ENCODE measurements around the gene PWWP2B. TPM values are rescaled to one million over a fixed set of nuclear protein-coding genes. Genes with fewer than 3 reads are reported as not detected.
A peak's percentile ranks its signal among the peaks of the same experiment; 100 is the strongest.

PWWP2B gene
- total RNA-seq, 1 donor from 2014 or later: 24.2 TPM

DNA sequence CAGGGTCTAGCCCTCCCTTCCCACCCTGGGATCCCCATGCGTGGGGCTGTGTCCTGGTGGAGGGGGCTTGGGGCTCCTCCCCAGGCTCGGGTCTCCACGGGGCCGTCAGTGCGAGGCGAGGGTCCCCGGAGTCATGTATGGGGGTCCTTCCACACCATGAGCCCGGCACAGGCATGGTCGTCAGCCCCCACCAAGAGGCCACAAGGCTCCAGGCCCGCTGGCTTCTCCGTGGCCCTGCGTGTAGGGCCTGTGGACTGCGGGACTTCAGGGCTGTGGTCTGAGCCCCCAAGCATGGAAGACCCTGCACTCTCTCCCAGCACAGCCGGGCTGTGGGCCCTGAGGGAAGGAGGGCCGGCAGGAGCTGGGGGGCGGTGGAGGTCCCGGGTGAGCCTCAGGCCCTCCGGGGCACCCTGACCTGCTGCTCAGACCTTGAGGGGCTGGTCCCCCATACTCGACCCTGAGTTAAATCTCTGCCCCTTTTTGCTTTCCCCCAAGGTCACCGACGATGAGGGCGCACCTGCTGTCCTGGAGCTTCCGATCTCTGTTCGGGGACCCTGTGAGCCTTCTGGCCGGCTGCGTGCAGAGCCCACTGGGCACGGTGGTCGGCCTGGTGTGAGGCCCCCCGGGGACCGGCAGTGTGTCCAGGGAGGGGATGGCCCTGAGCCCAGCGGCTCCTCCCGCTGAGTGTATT, 19.7 kb downstream of the PWWP2B start:
- Mint-ChIP-seq H3K36me3 (no peaks in the 10 kb centered on the region), H3K4me3 (no peak overlapping the region), H3K27ac (no peak overlapping the region), H3K9me3 (no peaks in the 10 kb centered on the region), H3K27me3 (ENCODE audit: low read depth) (no peaks in the 10 kb centered on the region), H3K4me1 (peaks cover 69% of the 10 kb centered on the region)
- no peak for DNase-seq (ENCODE audit: low spot score in 2 of 2, unreplicated experiment in 2 of 2)
- TF ChIP-seq, protein P1, sequence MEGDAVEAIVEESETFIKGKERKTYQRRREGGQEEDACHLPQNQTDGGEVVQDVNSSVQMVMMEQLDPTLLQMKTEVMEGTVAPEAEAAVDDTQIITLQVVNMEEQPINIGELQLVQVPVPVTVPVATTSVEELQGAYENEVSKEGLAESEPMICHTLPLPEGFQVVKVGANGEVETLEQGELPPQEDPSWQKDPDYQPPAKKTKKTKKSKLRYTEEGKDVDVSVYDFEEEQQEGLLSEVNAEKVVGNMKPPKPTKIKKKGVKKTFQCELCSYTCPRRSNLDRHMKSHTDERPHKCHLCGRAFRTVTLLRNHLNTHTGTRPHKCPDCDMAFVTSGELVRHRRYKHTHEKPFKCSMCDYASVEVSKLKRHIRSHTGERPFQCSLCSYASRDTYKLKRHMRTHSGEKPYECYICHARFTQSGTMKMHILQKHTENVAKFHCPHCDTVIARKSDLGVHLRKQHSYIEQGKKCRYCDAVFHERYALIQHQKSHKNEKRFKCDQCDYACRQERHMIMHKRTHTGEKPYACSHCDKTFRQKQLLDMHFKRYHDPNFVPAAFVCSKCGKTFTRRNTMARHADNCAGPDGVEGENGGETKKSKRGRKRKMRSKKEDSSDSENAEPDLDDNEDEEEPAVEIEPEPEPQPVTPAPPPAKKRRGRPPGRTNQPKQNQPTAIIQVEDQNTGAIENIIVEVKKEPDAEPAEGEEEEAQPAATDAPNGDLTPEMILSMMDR (IDR thresholded peaks at IDR 0.05; ENCODE audit: unreplicated experiment): no peak

DNA sequence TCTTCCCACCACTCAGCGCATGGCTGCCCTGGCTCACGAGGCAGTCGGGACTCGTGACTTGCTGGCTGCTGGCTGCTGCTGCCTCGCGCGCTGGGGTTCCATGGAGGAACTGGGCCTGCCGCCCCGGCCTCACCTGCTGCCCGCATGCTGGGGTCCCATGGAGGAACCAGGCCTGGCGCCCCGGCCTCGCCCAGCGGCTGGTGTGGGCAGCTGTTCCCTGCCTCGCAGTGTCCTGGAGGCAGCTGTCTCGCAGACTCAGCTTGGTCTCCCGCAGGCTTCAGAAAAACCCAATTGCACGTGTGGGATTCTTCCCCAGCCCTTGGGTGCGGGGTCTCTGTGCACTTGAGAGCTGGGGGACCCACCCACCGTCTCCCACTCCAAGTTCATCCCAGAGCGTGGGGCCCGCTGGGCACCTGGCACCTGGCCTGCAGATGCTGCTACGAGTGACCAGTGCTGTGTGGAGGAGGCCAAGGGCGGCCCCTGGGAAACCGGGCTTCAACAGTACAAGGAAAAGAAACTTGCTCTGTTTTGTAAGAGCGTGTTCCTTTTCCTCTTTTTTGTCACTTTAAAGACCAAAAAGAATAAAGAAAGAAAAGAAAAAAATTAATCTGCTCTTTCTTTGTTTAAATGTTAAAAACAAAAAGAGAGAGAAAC, 20.4 kb downstream of the PWWP2B start:
- no peak for DNase-seq (ENCODE audit: low spot score in 2 of 2, unreplicated experiment in 2 of 2)
- Mint-ChIP-seq H3K27me3 (ENCODE audit: low read depth) (no peaks in the 10 kb centered on the region), H3K36me3 (no peaks in the 10 kb centered on the region), H3K4me3 (no peak overlapping the region), H3K9me3 (no peaks in the 10 kb centered on the region), H3K27ac (peak overlapping the region; percentile 34), H3K4me1 (peaks cover 67% of the 10 kb centered on the region)
- TF ChIP-seq, protein P1 (IDR thresholded peaks at IDR 0.05; ENCODE audit: unreplicated experiment): no peak

DNA sequence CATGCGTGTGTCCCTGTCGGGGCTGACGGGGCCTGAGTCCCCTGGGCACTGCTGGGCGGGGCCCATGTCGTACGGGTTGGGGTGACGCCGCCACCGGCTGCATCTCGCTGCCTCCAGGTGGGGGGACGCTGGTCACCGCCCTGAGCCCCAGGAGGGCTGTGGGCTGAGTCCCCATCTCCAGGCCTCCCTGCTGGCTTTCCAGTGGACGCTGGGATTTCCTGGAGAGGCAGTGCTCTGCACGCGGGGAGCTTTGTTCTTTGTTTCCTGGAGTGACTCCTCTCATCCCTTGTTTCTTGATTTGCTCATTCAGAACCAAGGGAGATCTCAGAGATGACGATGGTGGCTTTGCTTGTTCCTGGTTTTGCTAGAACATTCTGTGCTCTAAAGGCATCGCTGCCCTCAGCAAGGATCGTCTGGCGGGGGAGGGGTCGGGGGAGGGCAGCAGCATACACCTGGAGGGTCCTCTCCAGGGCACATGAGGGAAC, 21.0 kb downstream of the PWWP2B start:
- peaks cover 67% of the 10 kb centered on the region for H3K4me1 Mint-ChIP-seq
- H3K36me3 Mint-ChIP-seq: no peaks in the 10 kb centered on the region
- H3K4me3 Mint-ChIP-seq: no peak overlapping the region
- no peaks in the 10 kb centered on the region for H3K27me3 Mint-ChIP-seq (ENCODE audit: low read depth)
- H3K9me3 Mint-ChIP-seq: no peaks in the 10 kb centered on the region
- peak overlapping the region; percentile 90 for H3K27ac Mint-ChIP-seq
- TF ChIP-seq, protein P1 (IDR thresholded peaks at IDR 0.05; ENCODE audit: unreplicated experiment): no peak
- no peak for DNase-seq (ENCODE audit: low spot score in 2 of 2, unreplicated experiment in 2 of 2)

DNA sequence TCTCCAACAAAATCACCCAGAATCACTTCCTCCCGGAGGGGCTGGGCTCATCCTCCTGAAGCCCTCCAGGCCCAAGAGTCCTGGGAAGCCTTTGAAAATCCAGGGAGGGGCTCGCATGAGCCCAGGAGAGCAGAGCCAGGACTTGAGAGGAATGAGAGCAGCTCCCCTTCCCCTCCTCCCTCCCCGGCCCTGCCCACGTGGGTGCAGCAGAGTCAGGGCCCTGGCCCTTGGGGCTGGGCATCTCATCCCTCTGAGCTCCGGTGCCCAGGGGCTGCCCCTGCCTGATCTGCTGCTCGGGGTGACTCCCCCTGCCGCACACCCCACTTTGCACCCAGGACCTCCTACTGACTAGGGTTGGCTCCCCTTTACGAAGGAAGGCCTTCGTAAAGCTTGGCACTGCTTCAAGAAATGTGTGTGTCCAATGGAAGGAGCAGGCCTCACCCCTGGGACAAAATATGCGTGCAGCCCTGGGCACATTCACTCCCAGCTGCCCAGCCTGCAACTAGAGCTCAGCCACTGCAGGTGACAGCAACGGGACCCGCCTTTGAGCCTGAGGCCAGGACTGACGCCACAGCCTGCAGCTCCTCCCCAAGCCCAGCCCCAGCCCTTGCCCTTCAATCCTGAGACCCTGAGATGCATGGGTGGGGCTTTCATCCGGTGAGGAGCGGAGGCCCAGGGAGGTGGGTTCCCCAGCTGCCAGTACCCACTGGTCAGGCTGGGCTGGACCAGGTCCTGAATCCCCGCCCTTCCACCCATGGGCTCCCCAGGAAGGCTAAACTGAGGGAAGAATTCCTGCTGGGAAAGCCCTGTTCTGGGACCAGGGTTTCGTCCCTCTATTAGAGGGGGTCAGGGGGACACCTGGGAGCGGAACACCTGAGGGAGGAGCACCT, 21.8 kb downstream of the PWWP2B start:
- no peak overlapping the region for H3K4me3 Mint-ChIP-seq
- TF ChIP-seq, protein P1 (IDR thresholded peaks at IDR 0.05; ENCODE audit: unreplicated experiment): no peak
- no peaks in the 10 kb centered on the region for H3K36me3 Mint-ChIP-seq
- H3K27me3 Mint-ChIP-seq (ENCODE audit: low read depth): no peaks in the 10 kb centered on the region
- H3K4me1 Mint-ChIP-seq: peaks cover 68% of the 10 kb centered on the region
- no peak for DNase-seq (ENCODE audit: low spot score in 2 of 2, unreplicated experiment in 2 of 2)
- no peaks in the 10 kb centered on the region for H3K9me3 Mint-ChIP-seq
- peak overlapping the region; percentile 90 for H3K27ac Mint-ChIP-seq

DNA sequence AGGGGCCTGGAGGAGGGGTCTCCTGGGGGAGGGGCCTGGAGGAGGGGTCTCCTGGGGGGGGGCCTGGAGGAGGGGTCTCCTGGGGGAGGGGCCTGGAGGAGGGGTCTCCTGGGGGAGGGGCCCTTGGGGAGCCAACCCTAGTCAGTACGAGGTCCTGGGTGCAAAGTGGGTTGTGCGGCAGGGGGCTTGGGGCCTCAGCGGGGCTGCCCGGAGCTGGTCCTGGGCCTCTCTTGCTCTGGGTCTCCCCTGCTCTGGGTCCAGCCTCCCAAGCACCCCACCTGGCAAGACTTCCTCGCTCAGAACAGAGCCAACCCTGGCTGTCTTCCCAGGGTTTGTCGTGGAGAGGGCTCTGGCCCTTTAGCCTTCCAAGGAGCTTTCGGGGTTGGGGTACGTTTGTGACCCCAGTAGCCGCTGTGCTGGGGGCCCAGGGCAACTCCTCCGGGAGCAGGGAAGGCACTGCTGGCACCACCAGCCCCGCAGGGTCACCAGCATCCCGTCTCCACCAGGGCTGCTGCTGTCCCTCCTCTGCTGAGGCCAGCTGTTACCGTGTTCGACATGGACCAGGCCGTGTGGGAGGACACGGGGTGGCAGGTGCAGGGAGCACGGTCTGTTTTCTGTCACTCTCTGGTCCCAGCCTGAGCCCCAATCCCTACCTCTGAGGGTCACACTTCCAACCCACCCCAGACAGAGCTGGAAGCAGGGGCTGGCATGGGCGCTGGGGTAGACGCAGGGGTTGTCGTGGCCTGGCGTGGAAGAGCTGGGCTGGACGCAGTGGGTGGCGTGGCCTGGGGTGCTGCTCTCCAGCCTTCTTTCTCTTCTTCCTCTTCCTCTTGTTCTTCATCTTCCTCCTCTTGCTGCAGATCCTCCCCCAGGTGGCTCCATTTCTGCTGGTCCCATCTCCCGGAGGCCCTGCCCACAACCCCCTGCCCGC, 22.8 kb downstream of the PWWP2B start:
- TF ChIP-seq, protein P1 (IDR thresholded peaks at IDR 0.05; ENCODE audit: unreplicated experiment): no peak
- peak overlapping the region; percentile 87 for H3K27ac Mint-ChIP-seq
- H3K36me3 Mint-ChIP-seq: no peaks in the 10 kb centered on the region
- H3K27me3 Mint-ChIP-seq (ENCODE audit: low read depth): no peaks in the 10 kb centered on the region
- peaks cover 64% of the 10 kb centered on the region for H3K4me1 Mint-ChIP-seq
- DNase-seq (ENCODE audit: low spot score in 2 of 2, unreplicated experiment in 2 of 2): no peak
- H3K9me3 Mint-ChIP-seq: no peaks in the 10 kb centered on the region
- H3K4me3 Mint-ChIP-seq: no peak overlapping the region
